Activated naive CD8-positive, alpha-beta T cell (primary cell): ENCODE results near the gene SLC27A2.
A peak's percentile ranks its signal among the peaks of the same experiment; 100 is the strongest.

Source experiments
- H3K27ac Mint-ChIP-seq: one replicate; pipeline ENCODE4 v1.8.0; 2021; ENCODE audit warnings: mixed read lengths
- H3K27me3 Mint-ChIP-seq: one replicate; pipeline ENCODE4 v1.8.0; 2021; ENCODE audit warnings: mixed read lengths
- H3K36me3 Mint-ChIP-seq: one replicate; pipeline ENCODE4 v1.8.0; 2021; ENCODE audit warnings: mixed read lengths
- H3K4me1 Mint-ChIP-seq: one replicate; pipeline ENCODE4 v1.8.0; 2021; ENCODE audit warnings: low read depth, mixed read lengths
- H3K4me3 Mint-ChIP-seq: one replicate; pipeline ENCODE4 v1.8.0; 2021; ENCODE audit warnings: mild to moderate bottlenecking, mixed read lengths
- H3K9me3 Mint-ChIP-seq: one replicate; pipeline ENCODE4 v1.8.0; 2021; ENCODE audit warnings: low read depth, mixed read lengths

Gene SLC27A2

DNA sequence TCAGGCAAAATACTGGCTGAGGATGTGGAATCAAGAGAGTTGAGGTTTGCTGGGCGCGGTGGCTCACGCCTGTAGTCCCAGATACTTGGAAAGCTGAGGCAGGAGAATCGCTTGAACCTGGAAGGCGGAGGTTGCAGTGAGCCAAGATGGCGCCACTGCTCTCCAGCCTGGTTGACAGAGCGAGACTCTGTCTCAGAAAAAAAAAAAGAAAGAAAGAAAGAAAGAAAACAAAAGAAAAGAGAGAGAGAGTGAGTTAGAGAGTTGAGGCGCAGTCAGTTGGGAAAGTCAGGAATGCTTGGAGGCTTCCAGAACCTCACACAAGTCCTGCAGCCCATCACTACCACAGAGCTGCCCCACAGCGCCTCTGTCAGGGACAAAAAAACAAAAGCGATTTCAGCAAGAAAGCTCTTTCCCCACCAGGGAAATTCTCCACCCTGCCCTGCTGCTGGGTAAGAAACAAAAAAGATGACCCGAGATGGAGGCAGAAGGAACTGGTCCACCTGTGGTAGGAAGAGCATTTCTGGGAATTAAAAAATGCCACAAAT, 69.7 kb downstream of the SLC27A2 start:
- Mint-ChIP-seq H3K9me3 (no peaks in the 10 kb centered on the region), H3K4me1 (peaks cover 25% of the 10 kb centered on the region), H3K4me3 (no peak overlapping the region), H3K27me3 (no peaks in the 10 kb centered on the region), H3K36me3 (no peaks in the 10 kb centered on the region), H3K27ac (no peak overlapping the region)

DNA sequence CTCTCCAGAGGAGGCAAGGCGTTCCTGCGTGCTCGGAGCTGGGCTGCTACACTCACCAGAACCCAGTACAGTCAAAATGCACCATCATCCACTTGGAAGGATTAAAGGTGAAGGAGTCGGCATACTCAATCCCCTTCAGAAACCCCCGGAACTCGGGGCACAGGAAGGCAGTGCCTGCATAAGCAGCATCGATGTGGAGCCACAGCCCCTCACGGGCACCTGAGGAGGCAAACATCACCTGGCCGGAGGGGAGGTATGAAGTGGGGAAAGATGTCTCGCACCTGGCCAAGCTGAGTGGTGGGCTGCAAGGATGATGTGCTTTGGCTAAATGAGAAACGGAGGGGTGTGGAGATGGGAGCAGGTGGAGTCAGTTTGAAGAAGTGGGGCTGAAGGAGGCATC, 70.6 kb downstream of the SLC27A2 start:
- no peaks in the 10 kb centered on the region for H3K27me3 Mint-ChIP-seq
- H3K27ac Mint-ChIP-seq = no peak overlapping the region
- no peaks in the 10 kb centered on the region for H3K36me3 Mint-ChIP-seq
- H3K4me1 Mint-ChIP-seq = peaks cover 21% of the 10 kb centered on the region
- H3K4me3 Mint-ChIP-seq = no peak overlapping the region
- no peaks in the 10 kb centered on the region for H3K9me3 Mint-ChIP-seq

DNA sequence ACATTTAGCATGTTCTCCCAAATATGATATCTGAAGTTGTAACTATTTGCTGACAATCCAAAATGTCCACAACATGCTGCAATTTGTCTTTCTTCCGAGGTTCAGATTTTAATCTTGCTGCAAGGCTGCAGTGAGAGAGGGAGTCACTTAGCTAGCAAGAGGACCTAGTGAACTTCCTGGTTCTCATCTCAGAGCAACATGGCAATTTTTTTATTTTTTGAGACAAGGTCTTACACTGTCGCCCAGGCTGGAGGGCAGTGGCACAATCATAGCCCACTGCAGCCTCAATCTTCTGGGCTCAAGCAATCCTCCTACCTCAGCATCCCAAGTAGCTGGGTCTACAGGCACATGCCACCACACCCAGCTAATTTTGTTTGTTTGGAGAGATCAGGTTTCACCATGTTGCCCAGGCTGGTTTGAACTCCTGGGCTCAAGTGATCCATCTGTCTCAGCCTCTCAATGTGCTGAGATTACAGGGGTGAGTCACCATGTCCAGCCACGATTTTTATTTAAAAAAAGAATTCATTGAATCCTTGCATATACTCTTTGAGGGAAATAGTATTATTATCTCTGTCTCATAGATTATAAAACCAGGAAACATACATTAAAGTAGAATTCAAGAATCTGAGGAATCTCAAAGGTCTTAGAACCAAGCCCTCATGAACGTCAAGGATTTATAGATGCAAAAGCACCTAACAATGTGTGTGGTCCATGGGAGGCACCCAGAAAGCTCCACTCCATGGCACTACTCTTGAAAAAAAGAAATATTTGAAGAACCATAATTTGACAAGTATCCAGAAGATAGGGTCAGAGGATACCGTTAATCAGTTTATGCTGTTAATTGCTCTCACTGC, 74.4 kb downstream of the SLC27A2 start:
- Mint-ChIP-seq H3K4me1 (peaks cover 18% of the 10 kb centered on the region), H3K9me3 (no peaks in the 10 kb centered on the region), H3K36me3 (no peaks in the 10 kb centered on the region), H3K4me3 (no peak overlapping the region), H3K27me3 (no peaks in the 10 kb centered on the region), H3K27ac (no peak overlapping the region)

- Mint-ChIP-seq H3K27me3 (no peaks in the 10 kb centered on the region), H3K36me3 (no peaks in the 10 kb centered on the region), H3K27ac (peak overlapping the region; percentile 30), H3K4me1 (peaks cover 25% of the 10 kb centered on the region), H3K9me3 (no peaks in the 10 kb centered on the region), H3K4me3 (no peak overlapping the region)
Measured at GRCh38 chr15:50257332-50257731, 75.3 kb downstream of the SLC27A2 start.

GRCh38 chr15:50257924-50258323, 75.9 kb downstream of the SLC27A2 start:
- Mint-ChIP-seq H3K4me1 (peaks cover 31% of the 10 kb centered on the region), H3K36me3 (no peaks in the 10 kb centered on the region), H3K9me3 (no peaks in the 10 kb centered on the region), H3K27me3 (no peaks in the 10 kb centered on the region), H3K4me3 (no peak overlapping the region), H3K27ac (no peak overlapping the region)

- peaks cover 38% of the 10 kb centered on the region for H3K4me1 Mint-ChIP-seq
- no peaks in the 10 kb centered on the region for H3K36me3 Mint-ChIP-seq
- H3K27me3 Mint-ChIP-seq = no peaks in the 10 kb centered on the region
- H3K27ac Mint-ChIP-seq = peak overlapping the region; percentile 6
- H3K4me3 Mint-ChIP-seq = no peak overlapping the region
- H3K9me3 Mint-ChIP-seq = no peaks in the 10 kb centered on the region
Measured at GRCh38 chr15:50259276-50259675, 77.3 kb downstream of the SLC27A2 start.

GRCh38 chr15:50260969-50261496, 79.0 kb downstream of the SLC27A2 start:
- Mint-ChIP-seq H3K9me3 (no peaks in the 10 kb centered on the region), H3K27me3 (no peaks in the 10 kb centered on the region), H3K4me3 (peak overlapping the region; percentile 48), H3K36me3 (no peaks in the 10 kb centered on the region), H3K4me1 (peaks cover 38% of the 10 kb centered on the region), H3K27ac (peak overlapping the region; percentile 59)

GRCh38 chr15:50261981-50262380, 80.0 kb downstream of the SLC27A2 start:
- peaks cover 38% of the 10 kb centered on the region for H3K4me1 Mint-ChIP-seq
- H3K27ac Mint-ChIP-seq = peak overlapping the region; percentile 69
- no peaks in the 10 kb centered on the region for H3K27me3 Mint-ChIP-seq
- no peak overlapping the region for H3K4me3 Mint-ChIP-seq
- peaks cover 1% of the 10 kb centered on the region for H3K36me3 Mint-ChIP-seq
- no peaks in the 10 kb centered on the region for H3K9me3 Mint-ChIP-seq

DNA sequence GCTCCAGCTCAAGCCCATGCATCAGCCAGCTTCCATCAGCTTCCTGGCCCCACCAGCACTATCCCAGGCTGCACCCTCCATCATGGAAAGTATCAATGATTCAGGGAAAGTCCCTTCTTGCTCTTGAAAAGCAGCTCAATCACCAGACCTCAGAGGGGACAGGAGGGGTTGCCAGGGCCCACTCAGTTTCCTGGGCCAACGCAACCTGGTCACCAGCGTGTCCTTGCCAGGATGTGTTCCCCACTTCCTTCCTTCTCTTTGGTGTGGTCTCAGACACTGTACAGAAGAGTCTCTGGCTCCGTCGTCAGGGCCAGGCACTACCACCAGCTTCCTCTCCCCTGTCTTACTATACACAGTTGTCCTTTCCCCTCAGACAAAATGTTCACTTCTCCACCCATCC, 80.5 kb downstream of the SLC27A2 start:
- no peaks in the 10 kb centered on the region for H3K9me3 Mint-ChIP-seq
- H3K4me3 Mint-ChIP-seq = peak overlapping the region; percentile 38
- peak overlapping the region; percentile 69 for H3K27ac Mint-ChIP-seq

GRCh38 chr15:50265620-50266019, 83.6 kb downstream of the SLC27A2 start, which contains the start of gene HDC:
HDC (minus strand) TSS chr15:50265726; CDS start chr15:50265623, 103 bp downstream.
- Mint-ChIP-seq H3K4me1 (peaks cover 27% of the 10 kb centered on the region), H3K36me3 (peaks cover 4% of the 10 kb centered on the region), H3K27me3 (no peaks in the 10 kb centered on the region), H3K27ac (peak within 1 kb of the TSS; percentile 24), H3K4me3 (no peak within 1 kb of the TSS), H3K9me3 (no peaks in the 10 kb centered on the region)

More for the DNA sequence above, 80.5 kb downstream of the SLC27A2 start:
- no peaks in the 10 kb centered on the region for H3K27me3 Mint-ChIP-seq
- peaks cover 4% of the 10 kb centered on the region for H3K36me3 Mint-ChIP-seq
- H3K4me1 Mint-ChIP-seq = peaks cover 37% of the 10 kb centered on the region

- no peak overlapping the region for H3K4me3 Mint-ChIP-seq
- no peak overlapping the region for H3K27ac Mint-ChIP-seq
- H3K9me3 Mint-ChIP-seq = no peaks in the 10 kb centered on the region
- H3K36me3 Mint-ChIP-seq = peaks cover 4% of the 10 kb centered on the region
- no peaks in the 10 kb centered on the region for H3K27me3 Mint-ChIP-seq
- peaks cover 11% of the 10 kb centered on the region for H3K4me1 Mint-ChIP-seq
Measured at GRCh38 chr15:50267577-50267976, 85.6 kb downstream of the SLC27A2 start.

GRCh38 chr15:50275091-50275490, 93.1 kb downstream of the SLC27A2 start:
- H3K27me3 Mint-ChIP-seq = no peaks in the 10 kb centered on the region
- H3K4me3 Mint-ChIP-seq = no peak overlapping the region
- peak overlapping the region; percentile 58 for H3K27ac Mint-ChIP-seq
- H3K36me3 Mint-ChIP-seq = peaks cover 2% of the 10 kb centered on the region
- H3K4me1 Mint-ChIP-seq = peaks cover 7% of the 10 kb centered on the region
- H3K9me3 Mint-ChIP-seq = no peaks in the 10 kb centered on the region

- H3K27ac Mint-ChIP-seq = peak overlapping the region; percentile 12
- no peak overlapping the region for H3K4me3 Mint-ChIP-seq
- peaks cover 7% of the 10 kb centered on the region for H3K4me1 Mint-ChIP-seq
- no peaks in the 10 kb centered on the region for H3K27me3 Mint-ChIP-seq
- H3K9me3 Mint-ChIP-seq = no peaks in the 10 kb centered on the region
- peaks cover 2% of the 10 kb centered on the region for H3K36me3 Mint-ChIP-seq
Measured at GRCh38 chr15:50275908-50276307, 93.9 kb downstream of the SLC27A2 start.

DNA sequence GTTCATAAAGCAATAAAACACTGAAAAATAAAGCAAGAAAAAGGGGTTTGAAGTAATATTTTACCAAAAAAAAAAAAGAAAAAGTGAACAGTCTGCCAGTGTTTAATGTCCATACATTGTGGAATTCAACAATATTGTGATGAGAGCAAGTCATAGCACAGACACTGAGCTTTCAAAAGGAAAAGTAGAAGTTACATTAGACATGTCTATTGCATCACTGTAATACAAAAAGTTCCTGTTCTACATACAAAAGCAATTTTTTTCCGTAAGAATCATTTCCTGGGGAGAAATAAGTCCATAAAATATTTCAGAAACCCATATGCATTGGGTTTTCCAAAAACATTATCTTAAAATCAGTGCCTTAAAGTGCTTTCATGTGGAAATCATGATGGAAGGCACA, 95.4 kb downstream of the SLC27A2 start:
- peaks cover 7% of the 10 kb centered on the region for H3K4me1 Mint-ChIP-seq
- H3K4me3 Mint-ChIP-seq = no peak overlapping the region
- H3K36me3 Mint-ChIP-seq = peaks cover 2% of the 10 kb centered on the region
- no peaks in the 10 kb centered on the region for H3K27me3 Mint-ChIP-seq
- no peak overlapping the region for H3K27ac Mint-ChIP-seq
- no peaks in the 10 kb centered on the region for H3K9me3 Mint-ChIP-seq

DNA sequence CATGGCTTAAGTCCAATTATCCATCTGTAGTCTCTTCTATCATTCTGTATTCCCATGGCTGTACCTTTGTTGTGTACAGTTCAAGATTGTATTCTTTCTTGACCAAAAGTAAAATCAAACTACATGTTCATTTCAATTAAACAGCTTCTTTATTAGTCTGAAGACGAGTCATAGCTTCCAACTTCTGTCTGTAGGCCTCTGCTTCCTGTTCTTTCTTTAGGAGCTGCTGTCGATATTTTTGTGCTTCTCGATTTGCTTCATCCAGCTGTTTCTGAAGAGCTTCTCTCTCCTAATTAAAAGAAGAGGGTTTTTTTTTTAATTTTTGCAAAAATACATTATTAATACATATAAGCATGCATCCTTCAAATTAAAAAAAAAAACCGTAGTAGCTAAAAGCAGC, 96.5 kb downstream of the SLC27A2 start:
- H3K36me3 Mint-ChIP-seq = peaks cover 2% of the 10 kb centered on the region
- H3K9me3 Mint-ChIP-seq = no peaks in the 10 kb centered on the region
- peaks cover 7% of the 10 kb centered on the region for H3K4me1 Mint-ChIP-seq
- H3K27me3 Mint-ChIP-seq = no peaks in the 10 kb centered on the region
- H3K4me3 Mint-ChIP-seq = no peak overlapping the region
- H3K27ac Mint-ChIP-seq = no peak overlapping the region
